ENCODE results near the gene NTN3.
A peak's percentile ranks its signal among the peaks of the same experiment; 100 is the strongest.

The NTN3 gene

GRCh38 chr16:2513405-2514332, 42.6 kb downstream of the NTN3 start, which contains the start of gene ATP6V0C:
ATP6V0C (plus strand) TSS chr16:2513952; CDS start chr16:2514104, 152 bp downstream.
- no peaks in the 10 kb centered on the region for H3K9me3 Mint-ChIP-seq
- peak within 1 kb of the TSS; percentile 86 for H3K4me3 Mint-ChIP-seq
- peaks cover 70% of the 10 kb centered on the region for H3K4me1 Mint-ChIP-seq
- peak within 1 kb of the TSS; percentile 98 for H3K27ac Mint-ChIP-seq
- H3K36me3 Mint-ChIP-seq (ENCODE audit: low read depth) = peaks cover 6% of the 10 kb centered on the region
- H3K27me3 Mint-ChIP-seq (ENCODE audit: low read depth, poor library complexity) = peaks cover 13% of the 10 kb centered on the region
- DNase-seq = peak; percentile 93
- TF ChIP-seq, protein P1, sequence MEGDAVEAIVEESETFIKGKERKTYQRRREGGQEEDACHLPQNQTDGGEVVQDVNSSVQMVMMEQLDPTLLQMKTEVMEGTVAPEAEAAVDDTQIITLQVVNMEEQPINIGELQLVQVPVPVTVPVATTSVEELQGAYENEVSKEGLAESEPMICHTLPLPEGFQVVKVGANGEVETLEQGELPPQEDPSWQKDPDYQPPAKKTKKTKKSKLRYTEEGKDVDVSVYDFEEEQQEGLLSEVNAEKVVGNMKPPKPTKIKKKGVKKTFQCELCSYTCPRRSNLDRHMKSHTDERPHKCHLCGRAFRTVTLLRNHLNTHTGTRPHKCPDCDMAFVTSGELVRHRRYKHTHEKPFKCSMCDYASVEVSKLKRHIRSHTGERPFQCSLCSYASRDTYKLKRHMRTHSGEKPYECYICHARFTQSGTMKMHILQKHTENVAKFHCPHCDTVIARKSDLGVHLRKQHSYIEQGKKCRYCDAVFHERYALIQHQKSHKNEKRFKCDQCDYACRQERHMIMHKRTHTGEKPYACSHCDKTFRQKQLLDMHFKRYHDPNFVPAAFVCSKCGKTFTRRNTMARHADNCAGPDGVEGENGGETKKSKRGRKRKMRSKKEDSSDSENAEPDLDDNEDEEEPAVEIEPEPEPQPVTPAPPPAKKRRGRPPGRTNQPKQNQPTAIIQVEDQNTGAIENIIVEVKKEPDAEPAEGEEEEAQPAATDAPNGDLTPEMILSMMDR (IDR thresholded peaks at IDR 0.05) = no peak

DNA sequence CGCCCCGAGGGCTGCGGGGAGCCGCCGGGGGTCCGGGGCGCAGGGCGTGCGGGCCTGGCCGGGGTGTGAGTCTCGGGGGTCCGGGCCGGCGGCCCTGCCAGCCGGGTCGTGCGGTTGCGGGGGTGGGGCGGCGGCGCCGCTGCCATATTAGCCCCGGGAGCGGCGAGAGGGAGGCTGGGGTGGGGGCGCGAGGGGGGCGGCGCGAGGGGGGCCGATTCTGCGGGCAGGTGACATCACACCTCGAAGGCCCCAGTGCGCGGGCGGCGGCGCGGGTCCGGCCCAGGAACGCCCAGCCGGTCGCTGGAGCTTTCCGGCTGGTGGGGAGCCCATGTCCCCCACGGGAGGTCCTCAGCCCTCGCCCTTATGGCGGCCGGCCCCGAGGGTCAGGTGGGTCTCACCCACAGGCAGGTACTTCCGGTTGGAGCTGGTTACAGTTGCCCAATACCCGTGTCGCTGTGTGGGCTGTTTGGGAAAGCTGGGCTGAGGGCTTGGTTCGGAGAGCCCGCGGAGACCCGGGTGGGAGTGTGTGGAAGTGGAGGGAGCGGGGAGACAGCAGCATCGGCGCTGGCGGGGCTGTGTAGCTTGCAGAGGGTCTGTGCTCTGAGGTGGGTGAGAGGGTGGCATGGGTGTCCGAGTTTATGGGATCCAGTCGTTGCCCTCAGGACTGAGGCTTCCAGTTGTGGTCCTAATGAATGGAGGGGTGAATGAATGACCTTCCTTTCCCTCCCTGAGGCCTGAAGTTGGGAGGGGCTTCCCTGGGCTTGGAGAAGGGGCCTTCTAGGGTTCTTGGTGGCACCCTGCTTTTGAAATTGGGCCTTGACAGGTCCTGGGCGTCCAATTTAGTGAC, 43.5 kb downstream of the NTN3 start:
- H3K4me1 Mint-ChIP-seq = peaks cover 73% of the 10 kb centered on the region
- peaks cover 11% of the 10 kb centered on the region for H3K27me3 Mint-ChIP-seq (ENCODE audit: low read depth, poor library complexity)
- peak overlapping the region; percentile 85 for H3K4me3 Mint-ChIP-seq
- no peaks in the 10 kb centered on the region for H3K9me3 Mint-ChIP-seq
- DNase-seq = no peak
- H3K36me3 Mint-ChIP-seq (ENCODE audit: low read depth) = peaks cover 8% of the 10 kb centered on the region
- H3K27ac Mint-ChIP-seq = peak overlapping the region; percentile 96
- TF ChIP-seq, protein P1 (IDR thresholded peaks at IDR 0.05) = no peak

- Mint-ChIP-seq H3K27ac (peak overlapping the region; percentile 96), H3K9me3 (no peaks in the 10 kb centered on the region), H3K36me3 (ENCODE audit: low read depth) (peaks cover 11% of the 10 kb centered on the region), H3K4me1 (peaks cover 71% of the 10 kb centered on the region), H3K4me3 (peak overlapping the region; percentile 85), H3K27me3 (ENCODE audit: low read depth, poor library complexity) (peaks cover 6% of the 10 kb centered on the region)
- TF ChIP-seq, protein P1 (IDR thresholded peaks at IDR 0.05) = no peak
- no peak for DNase-seq
Observed at GRCh38 chr16:2515180-2515851, 44.2 kb downstream of the NTN3 start.

DNA sequence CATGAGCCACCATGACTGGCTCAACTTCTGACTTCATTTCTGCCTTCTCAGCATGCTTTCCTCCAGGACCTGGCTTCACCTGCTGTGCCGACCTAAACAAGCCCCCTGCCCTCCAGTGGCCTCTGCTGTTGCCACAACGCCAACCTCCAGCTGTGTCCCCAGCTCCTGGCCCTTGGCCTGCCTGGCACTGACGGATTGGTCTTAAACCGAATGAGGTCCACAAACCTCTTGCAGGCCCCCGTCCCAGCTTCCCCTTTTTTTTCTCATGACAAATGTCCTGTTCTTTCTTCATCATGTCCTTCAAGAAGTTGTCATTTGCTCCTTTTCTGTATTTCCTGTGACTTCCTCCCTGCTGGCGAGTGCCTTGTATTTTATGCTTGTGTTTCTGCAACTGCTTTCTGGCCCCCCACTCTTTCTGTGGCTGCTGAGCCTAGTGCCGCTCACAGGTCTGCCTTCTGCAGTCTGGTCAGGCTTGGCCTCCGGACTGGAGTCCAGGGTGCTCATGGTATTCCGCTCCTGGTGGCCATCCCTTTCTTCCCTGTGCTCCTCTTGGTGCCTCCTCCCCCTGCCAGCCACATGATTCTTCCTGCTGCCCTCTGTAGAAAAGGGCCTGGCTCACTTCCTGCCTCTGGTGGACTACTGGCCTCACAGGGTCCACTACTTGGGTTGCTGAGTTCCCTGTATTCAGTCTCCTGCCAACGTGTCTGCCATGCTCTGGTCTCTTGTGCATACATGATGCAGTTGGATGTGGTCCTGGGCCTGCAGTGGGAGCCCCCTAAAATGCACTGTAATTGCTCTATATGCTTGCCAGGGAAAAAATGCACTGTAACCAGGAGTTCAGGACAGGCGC, 45.5 kb downstream of the NTN3 start:
- H3K4me1 Mint-ChIP-seq = peaks cover 64% of the 10 kb centered on the region
- no peaks in the 10 kb centered on the region for H3K9me3 Mint-ChIP-seq
- H3K27me3 Mint-ChIP-seq (ENCODE audit: low read depth, poor library complexity) = peaks cover 3% of the 10 kb centered on the region
- no peak for DNase-seq
- peak overlapping the region; percentile 92 for H3K27ac Mint-ChIP-seq
- peak overlapping the region; percentile 85 for H3K4me3 Mint-ChIP-seq
- H3K36me3 Mint-ChIP-seq (ENCODE audit: low read depth) = peaks cover 11% of the 10 kb centered on the region
- TF ChIP-seq, protein P1 (IDR thresholded peaks at IDR 0.05) = no peak

All from nephron progenitor cell (in vitro differentiated cells).